Trophoblast cell (in vitro differentiated cells and primary cell): ENCODE measurements around the gene OBI1.

Experiments used
- DNase-seq, 2 donors: peaks; one replicate each; pipeline ENCODE4 v3.0.0-alpha.2; 2016
- H2AFZ ChIP-seq: 2 replicates; pipeline ENCODE4 v1.6.1; 2013; ENCODE audit warnings: low read length, moderate library complexity, mild to moderate bottlenecking; ENCODE audit not compliant: insufficient read depth, poor library complexity
- H2AK5ac ChIP-seq: 2 replicates; pipeline ENCODE4 v1.6.1; 2013; ENCODE audit warnings: mild to moderate bottlenecking, low read length
- H2BK120ac ChIP-seq: 2 replicates; pipeline ENCODE4 v1.6.1; 2013; ENCODE audit warnings: low read length, mild to moderate bottlenecking, moderate library complexity; ENCODE audit not compliant: insufficient read depth, poor library complexity
- H2BK12ac ChIP-seq: 2 replicates; pipeline ENCODE4 v1.6.1; 2013; ENCODE audit warnings: mild to moderate bottlenecking, low read length, moderate library complexity
- H2BK5ac ChIP-seq: 2 replicates; pipeline ENCODE4 v1.6.1; 2013; ENCODE audit warnings: low read length, low read depth, moderate library complexity, mild to moderate bottlenecking; ENCODE audit not compliant: poor library complexity
- H3K14ac ChIP-seq: 2 replicates; pipeline ENCODE4 v1.6.1; 2013; ENCODE audit warnings: mild to moderate bottlenecking, low read length
- H3K18ac ChIP-seq: 2 replicates; pipeline ENCODE4 v1.6.1; 2013; ENCODE audit warnings: mild to moderate bottlenecking, low read length
- H3K23ac ChIP-seq: 2 replicates; pipeline ENCODE4 v1.6.1; 2013; ENCODE audit warnings: low read length
- H3K27ac ChIP-seq: 2 replicates; pipeline ENCODE4 v1.5.1; 2013; ENCODE audit warnings: low read depth, mild to moderate bottlenecking, inconsistent platforms, low read length, moderate library complexity
- H3K27me3 ChIP-seq: 2 replicates; pipeline ENCODE4 v1.6.1; 2013; ENCODE audit warnings: inconsistent platforms, mild to moderate bottlenecking, low read length, moderate library complexity; ENCODE audit not compliant: insufficient read depth
- H3K36me3 ChIP-seq, 2 experiments: 1 replicate in 1 of 2; 2 replicates in 1 of 2; pipeline ENCODE4 v1.6.1; 2013; ENCODE audit warnings: low read length in 2 of 2, mild to moderate bottlenecking in 2 of 2, moderate library complexity in 1 of 2; ENCODE audit not compliant: insufficient read depth in 2 of 2, control insufficient read depth in 1 of 2
- H3K4ac ChIP-seq: 2 replicates; pipeline ENCODE4 v1.6.1; 2013; ENCODE audit warnings: low read depth, mild to moderate bottlenecking, low read length, moderate library complexity
- H3K4me1 ChIP-seq, 2 experiments: 1 replicate in 1 of 2; 2 replicates in 1 of 2; pipeline ENCODE4 v1.6.1; 2013; ENCODE audit warnings: low read length in 2 of 2, mild to moderate bottlenecking in 2 of 2, moderate library complexity in 1 of 2; ENCODE audit not compliant: insufficient read depth in 2 of 2, control insufficient read depth in 1 of 2
- H3K4me2 ChIP-seq: 2 replicates; pipeline ENCODE4 v1.6.1; 2013; ENCODE audit warnings: inconsistent platforms, mild to moderate bottlenecking, low read length, moderate library complexity
- H3K4me3 ChIP-seq: 2 replicates; pipeline ENCODE4 v1.5.1; 2013; ENCODE audit warnings: mild to moderate bottlenecking, low read depth, low read length, inconsistent platforms
- H3K79me1 ChIP-seq: one replicate; pipeline ENCODE4 v1.6.1; 2013; ENCODE audit warnings: low read length
- H3K79me2 ChIP-seq: 2 replicates; pipeline ENCODE4 v1.6.1; 2013; ENCODE audit warnings: low read length, mild to moderate bottlenecking; ENCODE audit not compliant: control insufficient read depth, insufficient read depth, poor library complexity
- H3K9ac ChIP-seq: 2 replicates; pipeline ENCODE4 v1.6.1; 2013; ENCODE audit warnings: mild to moderate bottlenecking, low read length
- H3K9me3 ChIP-seq: 2 replicates; pipeline ENCODE4 v1.6.1; 2013; ENCODE audit warnings: low read depth, mild to moderate bottlenecking, control low read depth, inconsistent platforms, low read length; ENCODE audit not compliant: insufficient read depth
- H4K12ac ChIP-seq: 2 replicates; pipeline ENCODE4 v1.6.1; 2013; ENCODE audit warnings: low read depth, mild to moderate bottlenecking, low read length, moderate library complexity
- H4K8ac ChIP-seq: 2 replicates; pipeline ENCODE4 v1.6.1; 2013; ENCODE audit warnings: low read depth, mild to moderate bottlenecking, low read length, moderate library complexity
- H4K91ac ChIP-seq: one replicate; pipeline ENCODE4 v1.6.1; 2013; ENCODE audit warnings: low read depth, mild to moderate bottlenecking, low read length, moderate library complexity
- WGBS: extraction: QIAGEN DNeasy Blood & Tissue Kit; methylation state at CpG from one replicate; pipeline ENCODE4 v1.1.7; 2013; ENCODE audit warnings: missing lambda C conversion rate; ENCODE audit not compliant: insufficient read length, insufficient coverage; ENCODE audit errors: extremely low coverage; 5-methylcytosine and 5-hydroxymethylcytosine counted together

OBI1 gene

GRCh38 chr13:78587395-78587794, 71.6 kb downstream of the OBI1 start:
- Histone ChIP-seq H4K91ac (no peak overlapping the region), H2BK5ac (no peak overlapping the region), H2BK120ac (no peak overlapping the region), H3K4me2 (no peak overlapping the region), H3K18ac (no peak overlapping the region), H3K23ac (peak overlapping the region; percentile 27), H3K27ac (peak overlapping the region; percentile 9), H4K8ac (no peak overlapping the region), H3K9ac (peak overlapping the region; percentile 4), H3K4me3 (no peak overlapping the region), H3K79me1 (no peaks in the 10 kb centered on the region), H3K4me1 (no peaks in the 10 kb centered on the region), H2BK12ac (no peak overlapping the region), H3K14ac (no peak overlapping the region), H3K36me3 (no peaks in the 10 kb centered on the region), H4K12ac (no peak overlapping the region), H2AK5ac (no peak overlapping the region), H2AFZ (no peak overlapping the region), H3K27me3 (peaks cover 11% of the 10 kb centered on the region), H3K79me2 (no peaks in the 10 kb centered on the region), H3K9me3 (no peaks in the 10 kb centered on the region), H3K4ac (no peak overlapping the region)
- no peak for DNase-seq
- WGBS: no CpG with 5 or more reads among the region's 18 CpGs

DNA sequence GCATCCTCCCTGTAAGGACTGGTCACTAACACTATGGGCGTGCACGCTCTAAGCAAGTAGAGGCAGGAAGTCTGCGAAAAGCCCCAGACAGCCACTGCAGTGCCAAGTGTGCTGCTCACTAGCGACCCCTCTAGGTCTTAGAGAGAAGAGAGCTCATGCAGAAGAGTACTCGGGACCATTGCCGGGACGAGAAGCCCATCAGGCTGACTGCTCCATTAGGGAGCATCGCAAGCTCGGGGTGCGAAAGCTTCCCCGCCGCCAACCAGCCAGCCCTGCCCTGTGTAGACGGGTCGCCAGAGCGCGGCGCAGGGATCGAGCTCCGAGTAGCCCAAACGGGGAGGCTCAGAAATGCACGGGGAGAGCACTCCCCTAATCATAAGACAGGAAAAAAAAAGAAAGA, 72.2 kb downstream of the OBI1 start:
- no peak overlapping the region for H2AFZ ChIP-seq
- WGBS: no CpG with 5 or more reads among the region's 21 CpGs
- no peak overlapping the region for H3K4me2 ChIP-seq
- no peaks in the 10 kb centered on the region for H3K9me3 ChIP-seq
- no peaks in the 10 kb centered on the region for H3K79me2 ChIP-seq
- no peak overlapping the region for H2BK120ac ChIP-seq
- H3K36me3 ChIP-seq: no peaks in the 10 kb centered on the region
- no peak overlapping the region for H2BK5ac ChIP-seq
- no peak overlapping the region for H4K12ac ChIP-seq
- peaks cover 11% of the 10 kb centered on the region for H3K27me3 ChIP-seq
- H4K91ac ChIP-seq: no peak overlapping the region
- H3K27ac ChIP-seq: no peak overlapping the region
- H3K4ac ChIP-seq: no peak overlapping the region
- H3K9ac ChIP-seq: no peak overlapping the region
- no peaks in the 10 kb centered on the region for H3K4me1 ChIP-seq
- no peak overlapping the region for H2BK12ac ChIP-seq
- no peak overlapping the region for H3K18ac ChIP-seq
- no peak overlapping the region for H3K23ac ChIP-seq
- H2AK5ac ChIP-seq: no peak overlapping the region
- DNase-seq: no peak
- no peak overlapping the region for H4K8ac ChIP-seq
- no peak overlapping the region for H3K4me3 ChIP-seq
- H3K14ac ChIP-seq: no peak overlapping the region
- H3K79me1 ChIP-seq: no peaks in the 10 kb centered on the region

DNA sequence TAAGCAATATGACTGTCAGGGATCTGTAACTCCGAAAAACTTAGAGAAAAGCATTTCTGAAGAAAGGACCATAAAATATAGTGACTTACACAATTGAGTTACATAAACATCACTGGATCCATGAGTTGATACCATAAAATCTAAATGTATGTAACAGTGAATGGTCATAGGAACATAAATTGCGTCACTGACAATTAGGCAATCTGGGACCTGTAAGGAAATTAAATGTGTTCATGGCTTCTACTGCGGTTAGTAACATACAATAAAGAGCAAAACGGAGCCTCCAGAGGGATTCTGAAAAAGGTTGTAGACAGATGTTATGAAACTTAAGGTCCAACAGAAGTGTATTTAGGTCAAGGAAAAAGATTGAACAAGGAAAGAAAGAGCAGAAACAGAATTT, 82.7 kb downstream of the OBI1 start:
- H3K4me1 ChIP-seq: no peaks in the 10 kb centered on the region
- no peak overlapping the region for H4K91ac ChIP-seq

GRCh38 chr13:78572459-78572858, 86.5 kb downstream of the OBI1 start:
- no peak overlapping the region for H3K4me2 ChIP-seq
- no peak for DNase-seq
- H4K12ac ChIP-seq: no peak overlapping the region
- no CpG with 5 or more reads among the region's 5 CpGs for WGBS
- H3K23ac ChIP-seq: no peak overlapping the region
- H3K4me3 ChIP-seq: no peak overlapping the region
- no peaks in the 10 kb centered on the region for H3K27me3 ChIP-seq
- no peak overlapping the region for H3K14ac ChIP-seq
- no peaks in the 10 kb centered on the region for H3K36me3 ChIP-seq
- H3K18ac ChIP-seq: no peak overlapping the region
- no peaks in the 10 kb centered on the region for H3K79me2 ChIP-seq
- no peak overlapping the region for H3K27ac ChIP-seq
- H3K9ac ChIP-seq: no peak overlapping the region
- no peak overlapping the region for H2BK12ac ChIP-seq
- H2AK5ac ChIP-seq: no peak overlapping the region
- no peak overlapping the region for H3K4ac ChIP-seq
- H4K91ac ChIP-seq: no peak overlapping the region
- H3K9me3 ChIP-seq: no peaks in the 10 kb centered on the region
- H3K79me1 ChIP-seq: no peaks in the 10 kb centered on the region
- H2BK120ac ChIP-seq: no peak overlapping the region
- H2AFZ ChIP-seq: no peak overlapping the region
- H2BK5ac ChIP-seq: no peak overlapping the region
- H4K8ac ChIP-seq: no peak overlapping the region
- no peaks in the 10 kb centered on the region for H3K4me1 ChIP-seq

More for the DNA sequence above, 82.7 kb downstream of the OBI1 start:
- Histone ChIP-seq H3K4ac (no peak overlapping the region), H3K4me2 (no peak overlapping the region), H3K79me1 (no peaks in the 10 kb centered on the region), H3K18ac (no peak overlapping the region), H3K14ac (no peak overlapping the region), H3K27ac (no peak overlapping the region), H3K9ac (no peak overlapping the region), H2BK5ac (no peak overlapping the region), H3K27me3 (peaks cover 2% of the 10 kb centered on the region), H2AK5ac (no peak overlapping the region), H3K79me2 (no peaks in the 10 kb centered on the region), H2AFZ (no peak overlapping the region), H4K12ac (no peak overlapping the region), H2BK12ac (no peak overlapping the region), H2BK120ac (no peak overlapping the region), H3K36me3 (no peaks in the 10 kb centered on the region), H3K9me3 (no peaks in the 10 kb centered on the region), H3K4me3 (no peak overlapping the region), H3K23ac (no peak overlapping the region), H4K8ac (no peak overlapping the region)
- no CpG with 5 or more reads among the region's 4 CpGs for WGBS
- DNase-seq: no peak
